RCC 7860 (cell line): ENCODE measurements around the gene PRDM15.

Experiments
- DNase-seq: peaks from one replicate; pipeline ENCODE4 v3.0.0-alpha.2; 2015; ENCODE audit warnings: low spot score
- FAIRE-seq: peaks from 2 replicates; lab custom pipeline; 2012; peaks lifted over from hg19 to GRCh38; lab: Jason Lieb, UNC

The PRDM15 gene

GRCh38 chr21:41879190-41879998, at the start of gene PRDM15:
TSS of gene PRDM15 (minus strand) at chr21:41879344. CDS start at chr21:41860363, 18,981 bp downstream.
- FAIRE-seq: no peak

GRCh38 chr21:41928621-41929220, 49.6 kb upstream of the PRDM15 start:
- FAIRE-seq (no peak), DNase-seq (no peak)

More at GRCh38 chr21:41879190-41879998, at the start of gene PRDM15:
- peak; percentile 42 for DNase-seq

GRCh38 chr21:41927727-41928409, 48.7 kb upstream of the PRDM15 start:
- DNase-seq: no peak
- no peak for FAIRE-seq

GRCh38 chr21:41926807-41927171, 47.6 kb upstream of the PRDM15 start:
- DNase-seq (no peak), FAIRE-seq (no peak)

GRCh38 chr21:41926117-41926806, 47.1 kb upstream of the PRDM15 start:
- peak; percentile 12 for FAIRE-seq
- peak; percentile 40 for DNase-seq

- DNase-seq: no peak
- no peak for FAIRE-seq
These were observed 46.6 kb upstream of the PRDM15 start for GRCh38 chr21:41925767-41926116.

GRCh38 chr21:41924368-41924754, 45.2 kb upstream of the PRDM15 start:
- no peak for FAIRE-seq
- no peak for DNase-seq

- DNase-seq (no peak), FAIRE-seq (no peak)
These were observed 44.7 kb upstream of the PRDM15 start for GRCh38 chr21:41923631-41924367.

GRCh38 chr21:41923186-41923585, 44.0 kb upstream of the PRDM15 start:
- no peak for FAIRE-seq

GRCh38 chr21:41921021-41921420, 41.9 kb upstream of the PRDM15 start:
- FAIRE-seq (no peak), DNase-seq (no peak)

More at GRCh38 chr21:41923186-41923585, 44.0 kb upstream of the PRDM15 start:
- no peak for DNase-seq

GRCh38 chr21:41920476-41920875, 41.3 kb upstream of the PRDM15 start:
- FAIRE-seq (no peak), DNase-seq (no peak)

GRCh38 chr21:41919666-41920398, 40.7 kb upstream of the PRDM15 start:
- DNase-seq (no peak), FAIRE-seq (no peak)

GRCh38 chr21:41918561-41919358, 39.6 kb upstream of the PRDM15 start:
- no peak for DNase-seq
- no peak for FAIRE-seq

GRCh38 chr21:41917531-41917930, 38.4 kb upstream of the PRDM15 start:
- DNase-seq: no peak
- FAIRE-seq: no peak

GRCh38 chr21:41916888-41917433, 37.8 kb upstream of the PRDM15 start:
- DNase-seq (no peak), FAIRE-seq (no peak)

GRCh38 chr21:41914965-41915364, 35.8 kb upstream of the PRDM15 start:
- no peak for FAIRE-seq
- DNase-seq: no peak

- FAIRE-seq: no peak
- no peak for DNase-seq
These were observed 35.2 kb upstream of the PRDM15 start for GRCh38 chr21:41914358-41914757.

- no peak for FAIRE-seq
- no peak for DNase-seq
These were observed 34.1 kb upstream of the PRDM15 start for GRCh38 chr21:41913230-41913629.

- no peak for FAIRE-seq
- DNase-seq: no peak
These were observed 29.7 kb upstream of the PRDM15 start for GRCh38 chr21:41908829-41909228.
